Hypothalamus (tissue), 51 donors: ENCODE results near the gene MYMX.

Source experiments
- DNase-seq, 51 donors: peaks; one replicate each; lab custom pipeline; 2025; lab: John Stamatoyannopoulos, UW

The MYMX gene

DNA sequence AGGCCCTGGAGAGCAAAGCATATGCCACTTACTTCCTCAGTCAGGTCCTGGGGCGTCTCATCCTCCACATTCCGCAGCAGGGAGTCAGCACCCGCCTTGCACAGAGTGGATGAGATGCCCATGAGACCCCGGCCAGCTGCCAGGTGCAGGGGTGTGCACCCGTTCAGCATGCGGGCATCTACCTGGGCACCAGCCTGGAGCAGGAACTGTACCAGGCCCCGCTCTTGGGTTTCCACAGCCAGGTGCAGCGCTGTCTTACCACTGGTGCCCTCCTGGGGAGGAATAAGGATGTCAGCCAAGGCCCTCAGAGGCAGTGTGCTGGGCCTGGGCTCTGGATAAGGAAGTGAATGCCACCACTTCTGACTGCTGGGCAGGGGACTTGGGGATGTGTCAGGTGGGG, 43.3 kb downstream of the MYMX start:
- DNase-seq = no peak

DNA sequence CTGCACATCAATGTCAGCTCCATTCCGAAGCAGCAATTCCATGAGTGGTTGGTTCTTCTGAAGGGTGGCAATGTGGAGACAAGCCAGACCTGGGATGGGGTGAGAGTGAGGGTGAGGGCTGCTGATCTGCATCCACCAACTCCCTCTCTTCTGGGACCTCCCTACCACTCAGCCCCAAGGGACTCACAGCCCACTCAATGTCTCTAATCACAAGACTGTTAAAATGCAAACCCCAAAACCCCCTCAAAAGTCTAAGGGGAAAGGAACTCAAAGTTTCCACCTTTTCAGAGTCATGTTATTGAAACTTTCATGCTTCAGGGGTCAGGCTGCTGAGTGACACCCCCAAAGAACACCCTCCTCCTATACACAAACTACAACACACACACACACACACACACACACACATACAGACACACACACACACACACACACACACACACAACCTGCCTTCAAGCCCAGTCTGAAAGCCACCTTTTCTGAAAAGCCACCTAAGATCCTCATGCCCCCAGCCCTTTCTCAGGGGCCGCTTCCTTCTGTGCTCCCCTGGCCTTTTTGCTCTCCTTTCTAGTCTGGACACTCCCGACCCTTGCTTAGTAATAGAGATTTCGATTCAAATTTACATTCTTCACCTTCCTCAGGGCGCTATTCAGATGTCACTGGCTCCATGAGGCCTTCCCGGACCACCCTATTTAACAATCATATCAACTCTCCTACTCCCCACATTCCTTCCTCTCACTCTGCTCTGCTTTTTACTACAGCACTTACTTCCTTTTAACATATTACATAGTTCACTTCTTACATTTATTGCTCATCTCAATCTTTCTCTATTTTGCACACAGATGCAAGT, 43.9 kb downstream of the MYMX start:
- no peak for DNase-seq

DNA sequence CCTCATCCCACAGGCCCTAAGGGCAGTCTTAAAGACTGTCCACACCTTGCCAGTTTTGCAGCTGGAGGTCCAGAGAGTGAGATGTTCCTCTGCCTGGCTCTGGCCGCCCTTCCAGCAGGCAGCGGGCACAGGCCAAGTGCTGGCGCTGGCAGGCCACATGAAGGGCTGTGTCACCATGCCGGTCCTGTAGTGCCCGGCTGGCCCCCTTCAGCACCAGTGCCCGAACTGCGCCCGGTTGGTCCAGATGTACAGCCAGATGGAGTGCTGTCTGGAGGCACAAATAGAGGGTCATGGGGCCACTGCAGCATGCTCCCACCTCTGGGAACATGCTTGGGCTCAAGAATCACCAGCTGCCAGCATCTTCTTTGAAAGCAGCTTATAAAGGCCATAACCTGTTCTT, 44.9 kb downstream of the MYMX start:
- DNase-seq = no peak

DNA sequence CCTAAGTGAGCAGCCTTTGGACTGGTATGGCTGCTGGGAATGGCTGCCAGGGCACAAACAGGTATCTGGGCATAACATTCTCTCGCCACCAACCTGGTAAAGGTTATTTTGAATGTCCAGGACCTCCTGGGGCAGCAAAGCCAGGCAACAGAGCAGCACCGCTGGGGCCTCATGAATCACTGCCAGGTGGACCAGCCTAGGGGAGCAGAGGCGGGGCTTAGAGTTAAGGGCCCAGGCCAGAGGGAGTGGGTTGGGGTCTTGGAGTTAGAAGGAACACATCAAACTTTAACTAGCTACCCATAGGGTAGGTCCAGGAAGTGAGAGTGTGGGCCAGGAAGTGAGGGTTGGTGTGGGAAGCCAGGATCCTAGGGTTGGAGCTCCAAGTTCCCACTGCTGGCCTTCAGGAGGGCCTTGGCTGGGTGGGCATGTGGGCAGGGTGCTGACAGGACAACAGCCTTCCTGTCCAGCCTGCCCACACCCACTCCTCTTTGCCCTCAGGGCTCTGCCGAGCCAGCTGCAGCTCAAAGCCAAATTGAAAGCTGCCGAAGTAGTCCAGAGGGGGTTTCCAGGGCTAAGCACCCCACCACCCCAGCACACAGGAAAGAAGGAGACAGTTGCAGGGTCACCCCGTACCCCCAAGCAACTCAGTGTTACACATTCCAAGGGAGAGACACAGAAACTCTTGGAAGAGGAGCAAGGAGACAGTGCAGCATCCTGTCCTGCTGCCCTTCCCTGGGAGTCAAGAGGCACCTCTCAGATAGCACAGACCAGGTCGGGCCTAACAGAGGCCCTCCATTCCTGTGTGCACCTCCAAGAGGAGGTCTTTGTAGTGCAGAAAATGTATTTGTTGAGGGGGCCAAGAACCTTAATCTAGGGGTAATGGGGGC, 46.0 kb downstream of the MYMX start:
- no peak for DNase-seq

DNA sequence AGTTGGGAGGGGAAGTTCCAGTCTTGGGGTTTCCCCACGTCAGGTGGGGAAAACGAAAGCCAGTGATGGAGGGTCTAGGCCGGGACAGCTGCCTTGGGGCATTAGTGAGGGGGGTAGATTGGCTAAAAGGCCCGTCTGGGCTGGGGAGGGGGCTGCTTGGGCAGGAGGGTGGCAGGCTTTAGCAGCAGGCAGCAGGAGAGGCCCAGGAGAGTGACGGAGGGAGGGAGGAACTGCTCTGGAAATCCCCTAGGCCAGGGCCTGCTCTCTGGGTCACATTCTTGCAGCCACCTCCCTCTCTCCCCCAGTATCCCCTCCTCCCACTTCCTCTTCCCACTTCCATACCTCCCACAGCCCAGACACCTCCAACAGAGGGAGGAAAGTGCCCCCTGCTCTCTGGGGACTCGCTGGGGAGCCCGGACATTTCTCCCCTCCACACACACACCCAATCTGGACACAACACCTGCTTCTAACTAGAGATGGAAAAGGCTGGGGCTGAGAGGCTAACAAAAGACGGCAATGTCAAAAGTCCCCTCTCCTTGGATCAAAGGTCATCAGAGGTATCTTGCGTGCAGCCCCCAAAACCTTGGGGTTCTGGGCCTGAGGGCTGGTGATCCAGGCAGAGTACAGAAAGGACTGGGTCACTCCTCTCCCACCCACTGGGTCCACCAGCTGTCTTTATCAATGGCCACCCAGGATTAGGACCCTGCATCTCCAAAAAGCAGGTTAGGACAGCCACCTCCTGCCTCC, 46.8 kb downstream of the MYMX start:
- no peak for DNase-seq

DNA sequence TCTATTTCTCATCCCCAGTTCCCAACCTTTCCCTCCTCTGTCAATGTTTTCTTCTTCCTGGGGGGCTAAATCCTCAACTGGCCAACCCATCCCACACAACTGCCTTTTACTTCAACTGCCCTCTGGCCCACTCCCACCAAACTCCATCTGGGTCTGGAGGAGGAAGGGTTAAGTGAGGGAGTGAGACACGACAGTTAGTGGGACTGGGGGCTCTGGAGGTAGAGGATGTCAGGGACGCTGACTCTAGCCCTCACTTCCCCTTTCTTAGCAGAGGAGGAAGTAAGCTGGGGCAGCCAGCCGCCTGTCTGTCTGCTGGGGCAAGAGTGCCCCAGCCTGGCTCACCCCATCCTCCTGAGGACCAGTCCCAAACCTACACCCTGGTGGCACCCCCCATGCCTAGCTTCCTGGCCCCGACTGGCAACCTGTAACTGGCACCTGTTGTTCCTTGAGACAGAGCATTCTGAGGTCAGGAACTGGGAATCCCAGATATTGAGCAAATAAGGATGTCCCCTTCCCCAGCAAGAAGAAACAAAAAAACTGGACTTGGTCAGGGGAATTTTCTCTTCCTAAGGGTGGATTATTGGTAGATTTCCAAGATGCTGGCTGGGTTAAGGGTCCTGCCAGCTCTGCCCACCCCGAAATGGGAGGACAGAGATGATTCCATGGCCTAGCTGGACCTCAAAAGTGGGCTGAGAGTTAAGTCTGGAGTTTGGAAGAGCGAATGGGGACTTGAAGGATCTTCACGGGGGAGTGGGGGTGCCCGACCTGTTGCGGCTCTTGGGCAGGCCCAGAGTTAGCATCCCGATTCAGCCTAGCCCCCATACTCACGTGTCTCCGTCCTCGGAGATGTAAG, 47.7 kb downstream of the MYMX start:
- DNase-seq = peak in 8 of 51 donors; percentile 8 to 43 (median 24)

DNA sequence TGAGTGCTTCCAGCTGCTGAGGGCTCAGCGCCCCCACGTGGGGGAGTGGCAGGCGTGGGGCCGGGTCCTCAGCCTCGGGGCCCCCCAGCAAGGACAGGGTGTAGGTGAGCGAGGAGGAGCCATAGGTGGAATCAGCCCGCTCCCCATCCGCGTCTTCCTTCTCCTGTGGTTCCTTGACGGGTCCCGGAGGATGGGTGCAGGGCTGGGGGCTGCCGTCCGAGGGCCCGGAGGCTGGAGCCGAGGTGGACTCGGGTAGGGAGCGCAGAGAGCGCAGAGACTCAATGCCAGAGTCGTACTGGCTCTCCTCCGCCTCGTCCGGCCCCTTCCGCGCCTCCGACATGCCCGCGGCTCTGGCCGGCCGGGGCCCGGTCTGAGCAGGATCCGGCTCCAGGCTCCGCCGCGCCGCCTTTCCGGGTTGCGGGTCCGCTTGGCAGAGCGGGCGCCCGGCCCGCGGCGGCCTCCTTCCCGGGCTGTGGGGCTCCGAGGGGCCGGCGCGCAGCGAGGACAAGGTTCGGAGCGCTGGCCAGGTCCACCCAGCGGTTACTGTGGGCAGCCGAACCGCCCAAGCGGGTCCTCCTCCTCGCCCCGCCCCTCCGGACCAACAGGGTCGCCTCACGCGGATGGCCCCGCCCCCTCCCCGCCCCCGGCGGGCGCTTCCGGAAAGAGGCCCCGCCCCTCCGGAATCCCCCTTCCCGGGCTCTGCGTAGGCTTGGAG, 48.4 kb downstream of the MYMX start, which contains the start of gene NFKBIE:
Gene NFKBIE, minus strand, starts transcription at position 545 of the 715 bp plus-strand sequence. Its CDS starts 205 bp downstream, at position 340.
- DNase-seq = peak; percentile 16 to 97 (median 89)

DNA sequence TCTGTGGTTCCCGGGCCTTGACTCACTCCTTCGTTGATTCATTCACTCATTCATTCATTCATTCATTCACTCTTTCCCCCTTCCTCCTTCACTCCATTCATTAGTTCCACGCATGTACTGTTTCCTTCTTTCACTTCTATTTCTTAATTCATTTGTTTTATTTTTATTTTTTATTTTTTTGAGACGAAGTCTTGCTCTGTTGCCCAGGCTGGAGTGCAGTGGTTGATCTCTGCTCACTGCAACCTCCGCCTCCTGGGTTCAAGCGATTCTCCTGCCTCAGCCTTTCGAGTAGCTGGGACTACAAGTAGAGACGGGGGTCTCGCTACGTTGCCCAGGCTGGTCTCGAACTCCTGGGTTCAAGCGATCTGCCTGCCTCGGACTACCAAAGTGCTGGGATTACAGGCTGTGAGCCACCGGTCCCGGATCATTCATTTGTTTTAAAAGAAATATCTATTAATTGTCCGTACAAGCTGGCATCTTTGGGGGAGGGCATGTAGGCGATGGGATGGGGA, 49.1 kb downstream of the MYMX start:
- no peak for DNase-seq

DNA sequence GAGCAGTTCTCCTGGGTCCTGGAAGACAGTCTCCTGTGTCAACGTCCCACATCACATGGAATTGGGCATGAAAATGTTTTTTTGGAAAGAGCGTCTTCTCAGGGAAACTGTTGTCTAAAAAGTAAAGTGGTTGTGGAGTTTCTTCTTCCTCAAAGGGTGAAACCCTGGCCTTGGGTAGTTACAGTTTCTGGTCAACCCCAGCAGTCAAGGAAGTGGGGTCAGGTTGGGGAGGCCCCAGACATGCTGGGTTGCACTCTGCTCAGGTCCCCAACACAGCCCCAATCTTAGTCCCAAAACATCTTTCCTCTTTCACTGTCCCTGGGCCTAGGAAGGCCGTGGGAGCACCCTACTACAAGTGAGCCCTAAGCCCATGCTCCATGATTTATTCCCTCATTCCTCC, 49.6 kb downstream of the MYMX start:
- no peak for DNase-seq

DNA sequence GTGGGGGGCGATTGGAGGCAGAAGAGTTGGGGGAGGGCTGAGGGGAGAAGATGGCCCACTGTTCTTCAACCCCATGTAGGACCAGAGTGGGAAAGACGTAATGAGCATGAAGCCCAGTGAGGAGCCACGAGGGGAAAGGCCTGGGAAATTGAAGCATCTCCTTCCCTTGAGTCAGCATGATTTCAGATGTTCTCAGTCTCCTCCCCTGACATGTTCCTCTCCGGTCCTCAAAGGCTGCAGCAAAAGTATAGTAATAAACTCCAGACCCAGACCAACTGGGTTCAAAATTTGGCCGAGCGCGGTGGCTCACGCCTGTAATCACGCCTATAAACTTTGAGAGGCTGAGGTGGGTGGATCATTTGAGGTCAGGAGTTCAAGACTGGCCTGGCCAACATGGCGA, 50.5 kb downstream of the MYMX start:
- no peak for DNase-seq
